GM21786 (cell line): ENCODE results near the gene CIAPIN1.
A peak's percentile ranks its signal among the peaks of the same experiment; 100 is the strongest.

Experiments
- ATAC-seq: cut with Tn5 transposase; IDR thresholded peaks from one replicate; pipeline ENCODE4 v1.9.1; 2021; ENCODE audit not compliant: unreplicated experiment

Gene CIAPIN1

DNA sequence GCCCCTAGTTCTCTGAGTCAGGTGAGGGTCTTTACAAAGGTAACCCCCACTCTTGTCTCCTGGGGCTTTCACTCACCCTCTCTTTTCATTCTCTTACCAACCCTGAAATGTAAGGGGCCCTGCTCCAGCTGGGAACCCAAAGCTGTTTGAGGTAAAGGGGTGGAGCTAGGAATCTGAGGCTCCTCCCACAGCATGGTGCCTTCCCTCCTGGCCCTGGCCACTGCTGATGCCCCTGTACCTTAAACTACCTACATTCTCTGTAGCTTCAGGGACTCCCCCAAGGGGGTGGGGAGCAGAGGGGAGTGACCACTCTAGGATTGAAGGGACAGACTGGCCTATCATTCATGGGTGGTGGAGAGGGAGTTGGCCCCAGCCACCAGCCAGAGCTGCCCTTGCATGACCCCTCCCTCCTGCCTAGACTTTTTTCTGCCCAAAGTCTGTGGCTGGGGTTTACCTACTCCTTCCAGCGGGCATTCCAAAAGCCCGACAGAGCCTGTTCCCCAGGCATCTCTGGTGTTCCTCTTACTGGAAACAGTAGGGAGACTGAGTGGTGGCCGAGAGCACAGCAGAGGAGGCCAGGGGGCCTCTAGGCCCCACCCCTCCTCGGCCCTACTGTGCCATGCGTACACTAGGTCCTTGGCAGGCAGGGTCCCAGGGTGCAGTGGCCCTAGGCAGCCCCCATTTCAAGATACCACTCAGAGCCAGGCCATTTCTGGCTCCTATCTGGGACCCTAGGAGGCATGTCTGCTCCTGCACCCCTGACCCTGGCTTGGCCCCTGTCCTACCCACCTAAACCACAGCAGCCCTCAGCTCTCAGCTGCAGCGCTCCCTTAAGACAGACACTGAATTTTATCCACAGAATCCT, 29.6 kb upstream of the CIAPIN1 start:
- no peak for ATAC-seq

- peak; percentile 91 for ATAC-seq
These were observed 28.6 kb upstream of the CIAPIN1 start for GRCh38 chr16:57475711-57476339.

DNA sequence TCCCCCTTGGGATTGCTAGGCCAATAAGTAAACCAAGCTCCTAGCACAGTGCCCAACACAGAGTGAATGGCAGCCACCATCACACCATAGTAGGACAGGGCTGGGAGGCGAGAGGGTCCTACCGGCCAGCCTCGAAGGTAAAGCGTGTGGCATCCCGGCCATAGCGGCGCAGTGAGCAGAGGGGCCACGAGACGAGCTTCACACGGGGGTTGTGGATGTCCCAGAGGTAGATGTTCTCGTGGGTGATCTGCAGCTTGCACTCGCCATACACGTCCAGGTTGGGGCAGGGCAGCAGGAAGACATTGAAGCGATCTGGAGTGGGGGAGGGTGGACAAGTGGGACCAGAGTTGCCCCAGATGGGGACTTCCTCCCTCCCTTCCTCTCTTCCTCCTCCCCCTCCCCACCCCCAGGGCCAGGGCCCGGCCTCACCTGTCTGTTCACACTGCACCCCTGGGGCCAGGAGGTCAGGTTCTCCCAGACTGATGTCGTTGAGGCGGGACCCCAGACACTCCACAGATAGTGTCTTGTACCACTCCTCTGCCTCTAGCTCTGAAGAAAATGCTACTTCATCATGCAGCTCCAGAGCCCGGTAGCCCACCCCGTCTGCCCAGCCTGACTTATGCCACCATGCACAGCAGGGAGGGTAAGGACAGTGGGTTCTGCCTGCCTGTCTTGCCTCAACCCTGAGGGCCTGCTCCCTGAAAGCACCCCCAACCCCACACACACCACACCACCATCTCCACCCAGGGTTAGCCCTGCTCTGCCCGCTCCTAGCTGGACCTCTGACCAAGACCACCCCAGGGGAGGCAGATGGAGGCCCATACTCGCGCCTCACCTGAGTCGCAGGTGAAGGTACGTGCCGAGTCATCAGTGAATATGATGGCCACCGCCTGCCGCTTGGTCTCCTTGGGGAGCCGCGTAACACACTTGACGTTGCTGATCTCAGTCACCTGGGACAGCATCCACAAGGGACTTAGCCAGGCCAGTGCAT, 27.8 kb upstream of the CIAPIN1 start:
- ATAC-seq, result no peak

GRCh38 chr16:57473906-57474305, 26.7 kb upstream of the CIAPIN1 start:
- ATAC-seq, result no peak

DNA sequence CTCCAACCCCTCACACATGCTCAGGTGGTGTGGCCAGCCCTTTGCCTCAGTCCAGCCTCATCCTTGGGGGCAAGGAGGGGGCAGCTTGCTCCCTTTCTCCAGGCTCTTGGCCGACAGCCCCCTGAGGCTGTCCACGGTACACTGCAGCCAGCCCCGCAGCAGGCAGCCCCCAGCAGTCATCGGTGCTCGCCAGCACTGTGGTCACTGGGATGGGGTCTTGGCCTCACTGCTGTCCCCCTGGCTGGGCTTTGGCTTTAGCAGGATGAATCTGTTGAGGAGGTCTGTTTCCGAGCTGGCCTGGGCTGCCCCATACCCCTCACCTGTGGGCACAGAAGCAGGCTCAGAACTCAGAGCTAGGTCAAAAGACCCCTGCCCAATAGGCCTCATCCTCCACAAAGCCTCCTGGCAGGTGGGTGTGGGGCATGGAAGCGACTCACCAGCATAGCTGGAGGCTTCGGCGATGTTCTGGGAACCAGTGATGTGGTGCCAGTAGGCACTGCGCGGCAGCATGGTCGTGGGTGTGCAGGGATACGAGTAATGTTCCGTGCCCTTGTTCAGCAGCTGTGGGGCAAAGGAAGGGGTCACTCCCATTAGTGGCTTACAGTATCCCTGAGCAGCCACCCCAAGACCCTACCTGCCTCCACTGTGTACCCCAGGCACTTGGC, 26.1 kb upstream of the CIAPIN1 start:
- no peak for ATAC-seq

DNA sequence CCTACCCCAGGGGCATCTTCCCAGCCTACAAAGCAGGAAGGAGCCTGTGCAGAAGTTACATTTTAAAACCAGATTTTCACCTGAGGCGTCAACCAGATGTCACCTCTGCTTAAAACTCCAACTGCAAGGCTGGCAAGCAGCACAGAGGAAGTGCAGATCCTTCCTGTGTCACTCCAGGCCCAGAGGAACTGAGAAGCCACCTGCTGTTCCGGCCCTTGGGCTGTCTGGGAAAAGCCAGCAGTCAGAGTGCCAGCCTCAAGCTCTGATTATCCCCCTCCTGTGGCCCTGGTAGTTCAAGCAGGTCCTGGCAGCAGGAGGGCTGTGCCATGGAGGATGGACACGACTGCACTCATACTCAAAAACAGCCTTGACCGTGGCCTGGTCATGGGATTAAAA, 25.5 kb upstream of the CIAPIN1 start:
- ATAC-seq, result no peak

DNA sequence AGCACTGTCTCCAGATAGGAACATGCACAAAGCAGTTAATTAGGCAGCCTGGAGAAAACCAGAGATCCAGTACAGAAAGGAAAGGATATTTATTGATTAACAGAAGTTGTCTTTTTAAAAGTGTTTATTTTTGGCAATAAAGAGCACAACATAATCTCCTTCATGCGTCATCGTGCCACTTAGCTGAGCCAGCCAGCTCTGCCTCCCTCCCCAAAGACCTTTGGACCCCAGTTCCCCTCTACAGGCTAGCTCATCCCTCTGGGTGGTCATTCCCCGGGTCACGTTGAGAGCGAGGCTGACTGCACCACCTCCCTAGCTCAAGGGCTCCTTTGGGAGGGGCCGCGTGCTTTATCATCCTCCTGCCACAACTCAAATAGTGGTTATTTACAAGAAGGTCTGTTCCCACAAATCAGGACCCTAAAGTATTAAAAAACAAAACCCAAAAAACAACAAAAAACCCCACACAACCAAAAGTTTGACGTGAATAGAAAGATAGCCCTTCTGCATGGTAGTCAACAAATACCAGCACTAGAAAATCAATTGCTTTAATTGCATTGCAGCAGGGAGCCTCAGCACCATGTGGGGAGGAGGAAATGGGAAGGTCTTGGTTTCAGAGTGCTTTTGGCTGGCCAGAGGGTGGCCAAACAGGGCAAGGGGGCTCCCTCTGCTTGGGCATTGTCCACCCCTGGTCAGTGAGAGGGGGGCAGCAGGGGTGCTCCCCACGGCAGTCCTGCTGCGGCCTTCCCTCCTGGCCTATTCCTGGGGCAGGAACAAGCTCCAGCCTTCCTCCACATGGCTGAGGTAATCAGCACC, 24.9 kb upstream of the CIAPIN1 start:
- ATAC-seq, result no peak

DNA sequence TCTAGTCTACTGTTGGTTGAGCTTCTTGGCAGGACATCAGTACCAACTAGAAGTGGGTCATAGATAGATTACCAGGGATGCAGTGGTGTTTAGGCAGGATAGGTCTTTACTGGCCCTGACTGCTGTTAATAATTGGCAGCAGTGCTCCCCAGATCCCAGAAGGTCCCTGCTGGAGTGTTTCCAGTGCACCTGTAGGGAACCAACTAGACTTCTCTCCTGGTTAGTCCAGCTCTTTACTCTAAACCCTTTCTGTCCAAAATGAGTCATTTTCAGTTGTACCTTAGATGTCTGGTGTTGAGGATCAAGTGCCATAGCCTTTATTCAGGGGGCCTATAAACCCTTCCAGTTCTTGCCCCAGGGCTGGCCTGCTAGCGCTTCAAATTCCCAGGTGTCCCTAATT, 24.0 kb upstream of the CIAPIN1 start:
- ATAC-seq, result no peak

DNA sequence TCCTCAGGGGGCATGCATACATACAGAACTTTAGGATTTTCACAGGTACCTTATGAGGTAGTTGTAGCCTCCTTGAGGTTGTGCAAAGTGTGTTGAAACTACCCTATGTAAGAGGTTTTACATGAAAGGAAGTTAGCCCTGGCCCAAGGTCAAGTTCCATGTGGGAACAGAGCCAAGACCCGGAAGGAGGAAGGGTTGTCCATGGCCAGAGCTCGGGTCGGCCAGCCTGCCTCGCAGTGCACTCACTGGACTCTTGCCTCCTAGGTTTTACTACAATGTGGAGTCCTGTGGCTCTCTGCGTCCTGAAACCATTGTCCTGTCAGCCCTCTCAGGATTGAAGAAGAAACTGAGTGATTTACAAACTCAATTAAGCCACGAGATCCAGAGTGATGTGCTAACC, 23.5 kb upstream of the CIAPIN1 start:
- no peak for ATAC-seq

- ATAC-seq, result no peak
These were observed 22.8 kb upstream of the CIAPIN1 start for GRCh38 chr16:57469917-57470470.

- no peak for ATAC-seq
These were observed 21.9 kb upstream of the CIAPIN1 start for GRCh38 chr16:57469046-57469445.

DNA sequence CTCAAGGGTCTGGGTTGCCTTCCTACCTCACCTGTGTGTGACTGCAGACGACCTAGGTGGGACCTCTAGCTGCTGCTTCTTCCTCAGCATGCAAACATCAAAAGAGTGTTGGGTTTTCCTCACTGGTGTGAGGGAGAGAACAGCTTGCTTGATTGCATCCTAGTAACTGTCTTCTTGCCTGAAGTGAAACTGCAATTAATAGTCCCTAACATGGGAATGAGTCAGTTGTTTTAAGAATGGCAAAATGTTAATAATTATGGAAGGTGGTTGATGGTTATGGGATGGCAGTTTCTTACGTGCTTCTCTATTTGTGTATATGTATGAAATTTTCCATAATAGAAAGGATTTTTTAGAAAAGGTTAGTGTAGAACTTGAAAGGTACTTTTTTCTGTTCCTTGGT, 21.2 kb upstream of the CIAPIN1 start:
- no peak for ATAC-seq

DNA sequence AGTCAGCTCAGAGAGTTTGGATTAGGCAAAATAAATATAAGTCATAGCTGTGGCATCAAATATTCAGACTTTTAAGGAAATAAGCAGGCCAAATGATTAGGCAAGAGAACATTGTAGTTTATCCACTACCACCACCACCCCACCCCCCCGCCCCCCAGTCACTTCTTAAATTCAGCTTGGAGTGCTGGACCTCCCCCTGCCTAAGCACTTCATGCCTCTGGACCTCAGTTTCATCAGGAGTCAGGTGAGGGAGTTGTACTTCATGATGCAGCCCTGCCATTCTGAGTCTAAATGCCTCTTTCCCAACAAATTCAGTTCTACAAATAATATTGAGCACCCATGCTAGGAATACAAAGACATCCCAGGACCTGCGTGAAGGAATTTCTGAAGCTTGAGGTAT, 17.3 kb upstream of the CIAPIN1 start:
- ATAC-seq, result no peak

DNA sequence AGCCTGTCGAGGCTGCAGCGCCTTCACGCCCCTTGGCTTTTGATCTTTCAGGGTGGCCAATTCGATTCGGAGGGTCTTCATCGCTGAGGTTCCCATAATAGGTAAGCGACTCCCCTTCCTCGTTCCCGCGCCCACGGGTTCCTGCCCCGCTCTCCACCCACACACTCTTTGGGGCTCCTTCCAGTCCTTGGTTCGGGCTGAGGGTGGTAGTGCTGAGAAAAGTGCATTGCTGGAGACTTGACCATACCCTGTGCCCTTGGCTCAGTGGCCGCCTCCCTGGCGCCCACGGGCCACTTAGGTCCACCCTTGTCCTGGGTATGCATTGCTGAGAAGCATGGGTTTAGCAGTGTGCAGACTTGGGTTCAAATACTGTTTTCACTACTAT, 15.8 kb upstream of the CIAPIN1 start:
- ATAC-seq, result no peak

DNA sequence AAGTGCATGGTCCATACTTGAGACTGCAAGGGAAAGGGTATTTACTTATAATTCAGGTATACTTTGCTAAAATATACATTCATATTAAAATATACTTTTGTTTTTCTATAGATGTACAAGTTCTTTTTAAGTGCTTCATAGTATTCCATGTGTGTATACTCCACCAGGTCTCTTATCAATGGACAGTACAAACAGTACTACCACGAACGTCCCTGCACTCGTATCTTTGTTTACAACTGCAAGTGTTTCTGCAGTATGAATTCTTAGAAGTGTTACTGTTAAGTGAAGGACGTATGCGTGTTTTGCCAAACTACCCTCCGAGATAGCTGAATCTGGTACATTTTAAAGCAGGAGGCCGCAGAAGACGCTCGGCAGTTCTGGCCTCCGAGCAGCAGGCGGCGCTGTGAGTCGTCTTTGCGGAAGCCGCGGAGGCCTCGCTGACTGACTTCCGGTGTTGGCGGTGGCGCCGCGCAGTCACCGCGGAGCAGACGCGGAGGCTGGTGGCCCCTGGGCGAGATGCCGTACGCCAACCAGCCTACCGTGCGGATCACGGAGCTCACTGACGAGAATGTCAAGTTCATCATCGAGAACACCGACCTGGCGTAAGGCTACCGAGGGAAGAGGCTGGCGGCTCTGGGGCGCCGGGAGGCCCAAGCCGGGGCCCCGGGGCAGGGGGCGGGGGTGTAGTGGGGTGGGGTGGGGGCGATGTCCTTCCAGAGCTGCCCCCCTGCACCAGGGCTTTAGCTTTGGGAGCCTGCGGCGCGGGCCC, 15.2 kb upstream of the CIAPIN1 start, which contains the start of gene POLR2C:
Gene POLR2C, plus strand, starts transcription at position 471 of the 769 bp plus-strand sequence. Its CDS starts 46 bp downstream, at position 517.
- peak; percentile 92 for ATAC-seq

DNA sequence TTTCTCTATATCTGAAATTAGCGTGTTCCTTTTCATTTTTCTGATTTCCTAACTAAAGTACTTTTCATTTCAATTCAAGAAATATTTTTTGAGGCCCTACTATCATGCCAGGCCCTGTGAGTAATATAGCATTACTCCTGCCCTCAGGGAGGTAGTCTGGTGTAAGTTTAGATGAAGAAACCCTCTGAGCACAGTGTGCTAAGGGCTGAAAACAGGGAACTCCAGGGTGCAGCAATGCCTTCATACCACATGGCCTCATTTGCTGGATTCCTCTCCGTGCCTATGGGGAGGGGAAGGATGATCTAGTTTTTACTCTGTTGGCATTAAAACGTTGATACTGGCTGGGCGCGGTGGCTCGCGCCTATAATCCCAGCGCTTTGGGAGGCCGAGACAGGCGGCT, 4.8 kb upstream of the CIAPIN1 start:
- ATAC-seq, result no peak

DNA sequence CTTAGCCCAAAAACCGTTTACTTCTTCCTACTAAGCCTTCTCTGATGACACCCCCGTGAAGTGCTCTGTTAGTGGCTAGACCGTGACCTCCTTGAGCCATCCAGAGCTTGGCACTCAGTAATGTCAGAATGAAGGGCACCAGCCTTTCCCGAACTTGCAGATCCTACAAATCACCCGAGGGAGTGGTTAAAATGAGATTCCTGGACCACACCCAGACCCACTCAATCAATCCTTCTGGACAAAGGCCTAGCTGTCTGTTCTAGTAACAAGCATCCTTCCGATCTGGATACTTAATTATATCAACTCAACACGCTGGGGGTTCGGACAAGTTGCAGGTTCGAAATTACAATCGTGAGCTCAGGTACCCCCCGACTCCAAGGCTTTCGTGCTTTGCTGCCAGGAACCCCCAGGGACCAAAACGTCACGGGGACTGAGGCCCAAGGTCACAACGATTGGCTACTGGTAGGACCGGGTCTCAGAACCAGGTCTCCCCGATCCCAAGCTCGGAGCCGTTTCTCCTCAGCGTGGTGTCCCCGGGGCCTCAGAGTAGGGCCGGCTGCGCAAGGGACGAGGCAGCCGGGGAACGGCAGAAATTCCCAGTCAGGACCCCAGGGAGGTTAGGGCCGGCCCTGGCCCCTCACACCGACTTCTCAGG, 527 bp downstream of the CIAPIN1 start:
- ATAC-seq, result peak; percentile 36

- no peak for ATAC-seq
These were observed 1.7 kb downstream of the CIAPIN1 start for GRCh38 chr16:57445510-57445909.
